A549 (cell line): Measurements from ENCODE around the gene EYA3. TPM values are rescaled to one million over a fixed set of nuclear protein-coding genes. Genes with fewer than 3 reads are reported as not detected.

Experiments
- ATAC-seq, 2 experiments: fragments of 200-7000 bp in 1 of 2; fragments of >200 bp in 1 of 2; cut with Nextera tagmentation in 1 of 2; cut with Tn5 transposase in 1 of 2; 3 replicates each; pipeline versions ENCODE4 v1.8.0 to v1.9.1; 2018 to 2020; ENCODE audit warnings: mild to moderate bottlenecking in 1 of 2, moderate library complexity in 1 of 2
- CTCF ChIA-PET: fragments of 300-600 bp; sonication (Branson Sonifier 250); formaldehyde crosslinking; extraction: SDS; loops from one replicate; lab custom pipeline; 2021; ENCODE audit warnings: antibody characterized with exemption, inconsistent platforms; lab: Yijun Ruan, JAX
- POLR2A ChIA-PET: fragments of 350-600 bp; formaldehyde crosslinking; extraction: SDS; loops from one replicate; lab custom pipeline; 2021; ENCODE audit warnings: antibody characterized with exemption, inconsistent platforms; lab: Yijun Ruan, JAX
- DNase-seq, 2 experiments: peaks; one replicate each; pipeline versions ENCODE4 v3.0.0 to v3.0.0-alpha.2; 2011 to 2016; ENCODE audit warnings: low read depth in 1 of 2, low spot score in 1 of 2
- FAIRE-seq: peaks from 2 replicates; lab custom pipeline; 2011; peaks lifted over from hg19 to GRCh38; lab: Jason Lieb, UNC
- H3K27ac ChIP-seq, 2 experiments: fragments of >200 bp; sonication (Bioruptor Twin); formaldehyde crosslinking; 3 replicates each; pipeline ENCODE4 v1.5.1; 2016 to 2017
- H3K4me1 ChIP-seq: fragments of >200 bp; sonication (Bioruptor Twin); formaldehyde crosslinking; 3 replicates; pipeline ENCODE4 v1.6.1; 2016
- H3K4me2 ChIP-seq: fragments of >200 bp; sonication (Bioruptor Twin); formaldehyde crosslinking; 3 replicates; pipeline ENCODE4 v1.6.1; 2016
- H3K4me3 ChIP-seq: fragments of >200 bp; sonication (Bioruptor Twin); formaldehyde crosslinking; 3 replicates; pipeline ENCODE4 v1.5.1; 2016
- H3K9me3 ChIP-seq: fragments of >200 bp; sonication (Bioruptor Twin); formaldehyde crosslinking; 3 replicates; pipeline ENCODE4 v1.6.1; 2016
- CBX2 ChIP-seq: fragments of 200-600 bp; sonication (generic); IDR thresholded peaks from 2 replicates; pipeline ENCODE4 v1.6.1; 2016; ENCODE audit warnings: low read depth, mild to moderate bottlenecking, borderline replicate concordance
- CBX8 ChIP-seq: fragments of 200-600 bp; sonication (generic); IDR thresholded peaks from 2 replicates; pipeline ENCODE4 v1.6.1; 2016
- CHD4 ChIP-seq: fragments of 200-600 bp; sonication (generic); IDR thresholded peaks from 2 replicates; pipeline ENCODE4 v1.6.1; 2016; ENCODE audit warnings: antibody characterized with exemption, mild to moderate bottlenecking, borderline replicate concordance
- EHF ChIP-seq: fragments of 250-450 bp; sonication (Bioruptor Pico); IDR thresholded peaks from 2 replicates; pipeline ENCODE4 v1.5.0; 2020; ENCODE audit warnings: mild to moderate bottlenecking
- ELK1 ChIP-seq: fragments of 150-350 bp; IDR thresholded peaks from 2 replicates; pipeline ENCODE4 v1.6.1; 2014; ENCODE audit warnings: low read depth, mild to moderate bottlenecking, low read length
- EP300 ChIP-seq, 2 experiments: fragments of >200 bp; sonication (Bioruptor Twin); formaldehyde crosslinking; IDR thresholded peaks; 2 replicates in 1 of 2; 3 replicates in 1 of 2; pipeline ENCODE4 v1.6.1; 2016 to 2017
- ESRRA ChIP-seq: fragments of 150-350 bp; IDR thresholded peaks from 2 replicates; pipeline ENCODE4 v1.6.1; 2014; ENCODE audit warnings: mild to moderate bottlenecking, low read length, borderline replicate concordance
- GATA3 ChIP-seq: IDR thresholded peaks from 2 replicates; pipeline ENCODE4 v1.6.1; 2012; ENCODE audit warnings: borderline replicate concordance
- HEYL ChIP-seq: fragments of 250-450 bp; sonication (Bioruptor Pico); IDR thresholded peaks from 2 replicates; pipeline ENCODE4 v1.8.0; 2021; ENCODE audit warnings: mild to moderate bottlenecking, moderate library complexity
- HMGXB4 ChIP-seq: fragments of 250-450 bp; sonication (Bioruptor Pico); IDR thresholded peaks from 2 replicates; pipeline ENCODE4 v1.5.0; 2021; ENCODE audit warnings: mild to moderate bottlenecking, moderate library complexity, borderline replicate concordance
- HOXB13 ChIP-seq: fragments of 250-450 bp; sonication (Bioruptor Pico); IDR thresholded peaks from 2 replicates; pipeline ENCODE4 v1.5.0; 2020; ENCODE audit warnings: low read depth, mild to moderate bottlenecking, moderate library complexity
- MAFK ChIP-seq: fragments of 450-650 bp; IDR thresholded peaks from 2 replicates; pipeline ENCODE4 v1.6.1; 2014; ENCODE audit not compliant: partially characterized antibody
- MAZ ChIP-seq: fragments of 150-350 bp; IDR thresholded peaks from 2 replicates; pipeline ENCODE4 v1.6.1; 2014; ENCODE audit warnings: antibody characterized with exemption, low read depth, low read length, borderline replicate concordance
- MYC ChIP-seq: IDR thresholded peaks from 2 replicates; pipeline ENCODE4 v1.6.1; 2012; ENCODE audit warnings: mild to moderate bottlenecking, inconsistent platforms, low read length, improper control_type of control experiment, borderline replicate concordance
- POLR2AphosphoS2 ChIP-seq: conservative IDR thresholded peaks from 2 replicates; pipeline ENCODE4 v1.6.1; 2012; ENCODE audit warnings: low read length, improper control_type of control experiment, inconsistent platforms
- REST ChIP-seq: fragments of 200-600 bp; sonication (generic); IDR thresholded peaks from 2 replicates; pipeline ENCODE4 v1.6.1; 2016; ENCODE audit warnings: antibody characterized with exemption, mild to moderate bottlenecking, moderate library complexity
- RNF2 ChIP-seq: fragments of 200-600 bp; sonication (generic); IDR thresholded peaks from 2 replicates; pipeline ENCODE4 v1.6.1; 2016; ENCODE audit warnings: low read depth, mild to moderate bottlenecking, antibody characterized with exemption, moderate library complexity, borderline replicate concordance
- SMC3 ChIP-seq: fragments of >200 bp; sonication (Bioruptor Twin); formaldehyde crosslinking; IDR thresholded peaks from 3 replicates; pipeline ENCODE4 v1.6.1; 2018; ENCODE audit warnings: inconsistent platforms
- SREBF2 ChIP-seq: fragments of 450-650 bp; IDR thresholded peaks from 2 replicates; pipeline ENCODE4 v1.6.1; 2014; ENCODE audit warnings: mild to moderate bottlenecking, moderate library complexity
- TP53 ChIP-seq: fragments of 250-450 bp; sonication (Bioruptor Pico); IDR thresholded peaks from 2 replicates; pipeline ENCODE4 v1.5.0; 2021; ENCODE audit warnings: mild to moderate bottlenecking, moderate library complexity
- ZC3H11A ChIP-seq: fragments of 450-650 bp; IDR thresholded peaks from 2 replicates; pipeline ENCODE4 v1.6.1; 2014; ENCODE audit warnings: antibody characterized with exemption, mild to moderate bottlenecking
- ZNF302 ChIP-seq: fragments of 250-450 bp; sonication (Bioruptor Pico); IDR thresholded peaks from 2 replicates; pipeline ENCODE4 v1.9.0; 2021; ENCODE audit warnings: inconsistent platforms, mild to moderate bottlenecking, moderate library complexity
- ZSCAN20 ChIP-seq: fragments of 250-450 bp; sonication (Bioruptor Pico); IDR thresholded peaks from 2 replicates; pipeline ENCODE4 v1.8.0; 2022; ENCODE audit warnings: mild to moderate bottlenecking, moderate library complexity
- WGBS: methylation state at CpG from one replicate; pipeline ENCODE4 v1.1.6; 2017; ENCODE audit errors: missing lambda C conversion rate; 5-methylcytosine and 5-hydroxymethylcytosine counted together
- polyA plus RNA-seq, 4 experiments: library from polyadenylated mRNA; depleted of rRNA in 3 of 4; stranded (reverse); fragments of >200 nt; fragmentation: RNase III in 1 of 4; extraction: RNeasy Plus Mini Kit Qiagen cat#74134 plus additional on column Dnase treatment in 1 of 4; gene quantifications; 2 replicates in 3 of 4; 3 replicates in 1 of 4; pipeline ENCODE4 v1.2.3, GENCODE V29; 2011 to 2017
- TF ChIP-seq, protein P1 (sequence below): fragments of >200 bp; sonication (Bioruptor Twin); formaldehyde crosslinking; IDR thresholded peaks from 3 replicates; pipeline ENCODE4 v1.5.1; 2016
- TF ChIP-seq, protein P2 (sequence below): IDR thresholded peaks from 2 replicates; pipeline ENCODE4 v1.6.1; 2012; ENCODE audit warnings: low read depth, borderline replicate concordance

The EYA3 gene
- polyA plus RNA-seq, 2 of the 4 experiments (the other 2 are of a cell fraction): 5.7 to 9.3 TPM

DNA sequence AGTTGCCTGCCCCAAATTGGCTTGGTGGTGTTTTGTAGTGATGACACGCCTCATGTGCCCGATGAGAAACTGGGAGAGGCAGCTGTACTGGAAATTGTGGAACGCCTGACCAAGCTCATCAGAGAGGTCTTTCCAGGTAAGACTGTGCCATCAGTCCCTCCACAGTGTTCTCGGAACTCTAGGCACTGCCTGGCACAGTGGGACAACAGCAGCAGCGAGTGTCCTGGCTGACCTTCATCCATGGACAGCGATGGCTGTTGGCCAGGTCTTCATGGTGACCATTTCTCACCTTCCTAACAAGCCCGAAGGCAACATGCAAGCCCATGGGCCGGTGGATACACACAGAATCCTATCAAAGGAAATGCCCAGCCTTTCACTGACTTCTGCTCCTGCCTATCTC lies 139.4 kb downstream of the EYA3 start:
- ChIA-PET CTCF (interaction anchor here (1.3 to 1.7 kb wide), 2 partner anchors 8 to 10 kb away, joined by 4 read pairs; no protein-coding TSS in a partner anchor), POLR2A (no interaction called here)
- ATAC-seq: no peak
- FAIRE-seq: no peak
- H3K4me2 ChIP-seq: no peak overlapping the region
- no peaks in the 10 kb centered on the region for H3K4me1 ChIP-seq
- no peak for DNase-seq
- no peak overlapping the region for H3K27ac ChIP-seq
- no peak overlapping the region for H3K4me3 ChIP-seq
- TF ChIP-seq SMC3 (no peak), EHF (CRISPR knock-in tag) (no peak), CBX8 (no peak), ELK1 (no peak), ZC3H11A (no peak), ESRRA (no peak), POLR2AphosphoS2 (no peak), ZNF302 (no peak), REST (no peak), HMGXB4 (no peak), ZSCAN20 (CRISPR knock-in tag) (no peak), MYC (no peak)
- TF ChIP-seq, protein P1, sequence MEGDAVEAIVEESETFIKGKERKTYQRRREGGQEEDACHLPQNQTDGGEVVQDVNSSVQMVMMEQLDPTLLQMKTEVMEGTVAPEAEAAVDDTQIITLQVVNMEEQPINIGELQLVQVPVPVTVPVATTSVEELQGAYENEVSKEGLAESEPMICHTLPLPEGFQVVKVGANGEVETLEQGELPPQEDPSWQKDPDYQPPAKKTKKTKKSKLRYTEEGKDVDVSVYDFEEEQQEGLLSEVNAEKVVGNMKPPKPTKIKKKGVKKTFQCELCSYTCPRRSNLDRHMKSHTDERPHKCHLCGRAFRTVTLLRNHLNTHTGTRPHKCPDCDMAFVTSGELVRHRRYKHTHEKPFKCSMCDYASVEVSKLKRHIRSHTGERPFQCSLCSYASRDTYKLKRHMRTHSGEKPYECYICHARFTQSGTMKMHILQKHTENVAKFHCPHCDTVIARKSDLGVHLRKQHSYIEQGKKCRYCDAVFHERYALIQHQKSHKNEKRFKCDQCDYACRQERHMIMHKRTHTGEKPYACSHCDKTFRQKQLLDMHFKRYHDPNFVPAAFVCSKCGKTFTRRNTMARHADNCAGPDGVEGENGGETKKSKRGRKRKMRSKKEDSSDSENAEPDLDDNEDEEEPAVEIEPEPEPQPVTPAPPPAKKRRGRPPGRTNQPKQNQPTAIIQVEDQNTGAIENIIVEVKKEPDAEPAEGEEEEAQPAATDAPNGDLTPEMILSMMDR: no peak
- no peaks in the 10 kb centered on the region for H3K9me3 ChIP-seq
- 76% methylated on average over 8 of the region's 8 CpGs for WGBS

- Histone ChIP-seq H3K4me1 (no peaks in the 10 kb centered on the region), H3K4me2 (no peak overlapping the region), H3K27ac (no peak overlapping the region), H3K9me3 (no peaks in the 10 kb centered on the region), H3K4me3 (no peak overlapping the region)
- ChIA-PET CTCF (interaction anchor here (0.9 to 1.9 kb wide), 4 partner anchors 8 to 14 kb away, joined by 3 to 6 read pairs (median 4); partner anchors contain the start of gene XKR8), POLR2A (interaction anchor here (1.5 kb wide), 1 partner anchor 15 kb away, joined by 4 read pairs; the partner anchor contains the start of gene XKR8)
- FAIRE-seq: no peak
- DNase-seq: no peak
- WGBS: 80% methylated on average over 2 of the region's 5 CpGs
- TF ChIP-seq CBX2: no peak
- no peak for TF ChIP-seq TP53 (CRISPR knock-in tag)
- no peak for TF ChIP-seq GATA3
- TF ChIP-seq SREBF2: no peak
- TF ChIP-seq MAFK: no peak
- TF ChIP-seq, protein P2, sequence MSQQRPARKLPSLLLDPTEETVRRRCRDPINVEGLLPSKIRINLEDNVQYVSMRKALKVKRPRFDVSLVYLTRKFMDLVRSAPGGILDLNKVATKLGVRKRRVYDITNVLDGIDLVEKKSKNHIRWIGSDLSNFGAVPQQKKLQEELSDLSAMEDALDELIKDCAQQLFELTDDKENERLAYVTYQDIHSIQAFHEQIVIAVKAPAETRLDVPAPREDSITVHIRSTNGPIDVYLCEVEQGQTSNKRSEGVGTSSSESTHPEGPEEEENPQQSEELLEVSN: no peak
- no peak for TF ChIP-seq ZNF302
- no peak for TF ChIP-seq HOXB13 (CRISPR knock-in tag)
- TF ChIP-seq EP300 (IDR thresholded peaks at IDR 0.05): no peak
- no peak for TF ChIP-seq SMC3
- no peak for TF ChIP-seq HMGXB4
- TF ChIP-seq MAZ: no peak
- no peak for TF ChIP-seq ZC3H11A
- TF ChIP-seq HEYL (CRISPR knock-in tag): no peak
- TF ChIP-seq CHD4: no peak
- TF ChIP-seq RNF2: no peak
- no peak for ATAC-seq
Measured at GRCh38 chr1:27945020-27945419, 143.4 kb downstream of the EYA3 start.
